K562 (cell line): ENCODE measurements around the gene ADRA2B. TPM values are rescaled to one million over a fixed set of nuclear protein-coding genes. Genes with fewer than 3 reads are reported as not detected.
A peak's percentile ranks its signal among the peaks of the same experiment; 100 is the strongest.

ENCODE experiments used
- CBFA2T3 ChIP-seq: fragments of 450-650 bp; IDR thresholded peaks from 2 replicates; pipeline ENCODE4 v1.6.1; 2017
- EGR1 ChIP-seq: fragments of 450-650 bp; conservative IDR thresholded peaks from 2 replicates; pipeline ENCODE4 v1.6.1; 2017; ENCODE audit warnings: mild to moderate bottlenecking
- HMGN3 ChIP-seq: IDR thresholded peaks from 2 replicates; pipeline ENCODE4 v1.6.1; 2011; ENCODE audit warnings: borderline replicate concordance, low read depth, mild to moderate bottlenecking, mixed read lengths, low read length; ENCODE audit not compliant: insufficient read length; ENCODE audit errors: extremely low read depth
- KDM2B ChIP-seq: fragments of 250-450 bp; sonication (Bioruptor Pico); IDR thresholded peaks from 2 replicates; pipeline ENCODE4 v1.8.0; 2021; ENCODE audit warnings: mild to moderate bottlenecking, moderate library complexity
- LEF1 ChIP-seq: fragments of 450-650 bp; IDR thresholded peaks from 2 replicates; pipeline ENCODE4 v1.6.1; 2016; ENCODE audit warnings: mild to moderate bottlenecking
- RHOXF2B ChIP-seq: fragments of 250-450 bp; sonication (Bioruptor Pico); conservative IDR thresholded peaks from 2 replicates; pipeline ENCODE4 v1.5.1; 2021
- polyA plus RNA-seq, 8 experiments: library from polyadenylated mRNA; depleted of rRNA in 4 of 8; stranded (reverse) in 5 of 8; unstranded in 3 of 8; fragments of >200 nt; fragmentation: Nextera tagmentation in 2 of 8; fragmentation: Illumina TruSeq in 1 of 8; extraction: Ambion mirVana in 2 of 8; extraction: Trizol in 1 of 8; gene quantifications; 2 replicates each; pipeline versions ENCODE4 v1.2.1 to v1.2.3, GENCODE V29; 2011 to 2014; ENCODE audit warnings: inconsistent platforms in 1 of 8, missing spikeins in 1 of 8
- total RNA-seq, 7 experiments: library from RNA; depleted of rRNA in 6 of 7; stranded (reverse); fragments of >200 nt in 6 of 7; fragmentation: Illumina TruSeq in 2 of 7; extraction: Trizol in 2 of 7; gene quantifications; 2 replicates each; pipeline versions ENCODE4 v1.2.1 to v1.2.3, GENCODE V29; 2011 to 2021; ENCODE audit warnings: low replicate concordance in 1 of 7
- TF ChIP-seq, protein P1 (sequence below), 2 experiments: fragments of 450-650 bp; formaldehyde crosslinking in 1 of 2; IDR thresholded peaks; 2 replicates each; pipeline versions ENCODE4 v1.4.0 to v1.6.1; 2014 to 2020; ENCODE audit warnings: mild to moderate bottlenecking in 2 of 2, borderline replicate concordance in 1 of 2, low read depth in 1 of 2
- TF ChIP-seq, protein P2 (sequence below): sonication (generic); formaldehyde crosslinking; IDR thresholded peaks from 2 replicates; pipeline ENCODE4 v1.8.0; 2022; ENCODE audit warnings: missing genetic modification reagents, mild to moderate bottlenecking, moderate library complexity, borderline replicate concordance
- TF ChIP-seq, protein P3 (sequence below), 3 experiments: fragments of 200-800 bp in 1 of 3; fragments of 250-450 bp in 1 of 3; fragments of 450-650 bp in 1 of 3; sonication (Bioruptor Pico) in 1 of 3; sonication (Bioruptor generic) in 1 of 3; formaldehyde crosslinking in 1 of 3; IDR thresholded peaks; 2 replicates each; pipeline versions ENCODE4 v1.6.1 to v1.8.0; 2016 to 2022; ENCODE audit warnings: mild to moderate bottlenecking in 2 of 3, missing genetic modification characterization in 2 of 3, missing compliant biosample characterization in 1 of 3, moderate library complexity in 1 of 3
- TF ChIP-seq, protein P4 (sequence below), 3 experiments: IDR thresholded peaks in 2 of 3; conservative IDR thresholded peaks in 1 of 3; 2 replicates each; pipeline ENCODE4 v1.5.1; 2011 to 2012; ENCODE audit warnings: low read length in 3 of 3, mild to moderate bottlenecking in 3 of 3, control low read depth in 2 of 3, improper control_type of control experiment in 1 of 3, inconsistent platforms in 1 of 3, low read depth in 1 of 3, mixed read lengths in 1 of 3, moderate library complexity in 1 of 3; ENCODE audit not compliant: insufficient read depth in 2 of 3

ADRA2B gene
- total and polyA plus RNA-seq, 9 of the 15 experiments (the other 6 are each of a cell fraction or from before 2014, with no cell fraction given) = not detected

DNA sequence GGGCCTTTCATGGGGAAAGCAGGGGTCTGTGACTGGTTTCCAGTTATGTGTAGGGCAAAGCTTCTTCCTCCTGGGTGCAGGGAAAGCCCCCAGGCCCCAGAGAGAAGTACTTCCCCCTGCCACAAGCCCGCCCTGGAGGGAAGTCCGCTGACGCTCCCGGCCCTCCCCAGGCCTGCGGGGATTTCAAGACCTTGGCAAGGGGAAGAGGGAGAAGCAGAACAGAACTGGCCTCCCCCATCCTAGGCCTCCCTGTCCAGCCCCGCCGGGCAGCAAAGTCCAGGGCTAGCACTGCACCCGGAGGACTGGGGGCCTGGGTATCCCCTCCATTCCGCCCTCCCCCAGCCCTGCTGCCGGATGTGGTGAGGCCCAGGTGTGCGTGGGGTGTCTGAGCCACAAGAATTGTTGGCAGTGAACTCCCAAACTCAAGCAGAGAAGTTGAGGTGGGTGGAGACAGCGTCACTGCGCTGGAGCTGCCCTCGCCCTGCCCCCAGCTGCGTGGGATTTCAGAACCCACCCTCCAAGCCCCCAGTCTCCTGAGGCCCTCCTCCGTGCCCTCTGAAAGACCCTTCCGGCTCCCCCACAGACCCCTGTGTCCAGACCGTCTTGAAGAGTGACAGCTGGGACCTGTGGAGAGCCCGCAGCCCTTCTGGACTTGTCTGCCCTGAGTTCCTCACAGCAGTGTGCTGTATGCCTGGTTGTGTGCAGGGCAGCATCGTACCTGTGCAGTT lies 29.9 kb upstream of the ADRA2B start (continued):
- TF ChIP-seq, protein P1, sequence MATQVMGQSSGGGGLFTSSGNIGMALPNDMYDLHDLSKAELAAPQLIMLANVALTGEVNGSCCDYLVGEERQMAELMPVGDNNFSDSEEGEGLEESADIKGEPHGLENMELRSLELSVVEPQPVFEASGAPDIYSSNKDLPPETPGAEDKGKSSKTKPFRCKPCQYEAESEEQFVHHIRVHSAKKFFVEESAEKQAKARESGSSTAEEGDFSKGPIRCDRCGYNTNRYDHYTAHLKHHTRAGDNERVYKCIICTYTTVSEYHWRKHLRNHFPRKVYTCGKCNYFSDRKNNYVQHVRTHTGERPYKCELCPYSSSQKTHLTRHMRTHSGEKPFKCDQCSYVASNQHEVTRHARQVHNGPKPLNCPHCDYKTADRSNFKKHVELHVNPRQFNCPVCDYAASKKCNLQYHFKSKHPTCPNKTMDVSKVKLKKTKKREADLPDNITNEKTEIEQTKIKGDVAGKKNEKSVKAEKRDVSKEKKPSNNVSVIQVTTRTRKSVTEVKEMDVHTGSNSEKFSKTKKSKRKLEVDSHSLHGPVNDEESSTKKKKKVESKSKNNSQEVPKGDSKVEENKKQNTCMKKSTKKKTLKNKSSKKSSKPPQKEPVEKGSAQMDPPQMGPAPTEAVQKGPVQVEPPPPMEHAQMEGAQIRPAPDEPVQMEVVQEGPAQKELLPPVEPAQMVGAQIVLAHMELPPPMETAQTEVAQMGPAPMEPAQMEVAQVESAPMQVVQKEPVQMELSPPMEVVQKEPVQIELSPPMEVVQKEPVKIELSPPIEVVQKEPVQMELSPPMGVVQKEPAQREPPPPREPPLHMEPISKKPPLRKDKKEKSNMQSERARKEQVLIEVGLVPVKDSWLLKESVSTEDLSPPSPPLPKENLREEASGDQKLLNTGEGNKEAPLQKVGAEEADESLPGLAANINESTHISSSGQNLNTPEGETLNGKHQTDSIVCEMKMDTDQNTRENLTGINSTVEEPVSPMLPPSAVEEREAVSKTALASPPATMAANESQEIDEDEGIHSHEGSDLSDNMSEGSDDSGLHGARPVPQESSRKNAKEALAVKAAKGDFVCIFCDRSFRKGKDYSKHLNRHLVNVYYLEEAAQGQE (IDR thresholded peaks at IDR 0.05; ENCODE audit: borderline replicate concordance) = no peak
- TF ChIP-seq, protein P1 (CRISPR knock-in tag; IDR thresholded peaks at IDR 0.05; ENCODE audit: low read depth) = no peak
- no peak for TF ChIP-seq RHOXF2B (CRISPR knock-in tag)
- TF ChIP-seq CBFA2T3 = peak; percentile 30
- TF ChIP-seq, protein P2, sequence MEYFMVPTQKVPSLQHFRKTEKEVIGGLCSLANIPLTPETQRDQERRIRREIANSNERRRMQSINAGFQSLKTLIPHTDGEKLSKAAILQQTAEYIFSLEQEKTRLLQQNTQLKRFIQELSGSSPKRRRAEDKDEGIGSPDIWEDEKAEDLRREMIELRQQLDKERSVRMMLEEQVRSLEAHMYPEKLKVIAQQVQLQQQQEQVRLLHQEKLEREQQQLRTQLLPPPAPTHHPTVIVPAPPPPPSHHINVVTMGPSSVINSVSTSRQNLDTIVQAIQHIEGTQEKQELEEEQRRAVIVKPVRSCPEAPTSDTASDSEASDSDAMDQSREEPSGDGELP (CRISPR knock-in tag) = 0 out of 2 replicates have a peak, but pooled peaks have one; percentile 3
- TF ChIP-seq EGR1 = peak; percentile 72
- TF ChIP-seq LEF1 = peak; percentile 23; the same call in 1 of the 2 replicates
- TF ChIP-seq KDM2B (CRISPR knock-in tag) = no peak
- TF ChIP-seq HMGN3 = peak; percentile 8
- TF ChIP-seq, protein P3, sequence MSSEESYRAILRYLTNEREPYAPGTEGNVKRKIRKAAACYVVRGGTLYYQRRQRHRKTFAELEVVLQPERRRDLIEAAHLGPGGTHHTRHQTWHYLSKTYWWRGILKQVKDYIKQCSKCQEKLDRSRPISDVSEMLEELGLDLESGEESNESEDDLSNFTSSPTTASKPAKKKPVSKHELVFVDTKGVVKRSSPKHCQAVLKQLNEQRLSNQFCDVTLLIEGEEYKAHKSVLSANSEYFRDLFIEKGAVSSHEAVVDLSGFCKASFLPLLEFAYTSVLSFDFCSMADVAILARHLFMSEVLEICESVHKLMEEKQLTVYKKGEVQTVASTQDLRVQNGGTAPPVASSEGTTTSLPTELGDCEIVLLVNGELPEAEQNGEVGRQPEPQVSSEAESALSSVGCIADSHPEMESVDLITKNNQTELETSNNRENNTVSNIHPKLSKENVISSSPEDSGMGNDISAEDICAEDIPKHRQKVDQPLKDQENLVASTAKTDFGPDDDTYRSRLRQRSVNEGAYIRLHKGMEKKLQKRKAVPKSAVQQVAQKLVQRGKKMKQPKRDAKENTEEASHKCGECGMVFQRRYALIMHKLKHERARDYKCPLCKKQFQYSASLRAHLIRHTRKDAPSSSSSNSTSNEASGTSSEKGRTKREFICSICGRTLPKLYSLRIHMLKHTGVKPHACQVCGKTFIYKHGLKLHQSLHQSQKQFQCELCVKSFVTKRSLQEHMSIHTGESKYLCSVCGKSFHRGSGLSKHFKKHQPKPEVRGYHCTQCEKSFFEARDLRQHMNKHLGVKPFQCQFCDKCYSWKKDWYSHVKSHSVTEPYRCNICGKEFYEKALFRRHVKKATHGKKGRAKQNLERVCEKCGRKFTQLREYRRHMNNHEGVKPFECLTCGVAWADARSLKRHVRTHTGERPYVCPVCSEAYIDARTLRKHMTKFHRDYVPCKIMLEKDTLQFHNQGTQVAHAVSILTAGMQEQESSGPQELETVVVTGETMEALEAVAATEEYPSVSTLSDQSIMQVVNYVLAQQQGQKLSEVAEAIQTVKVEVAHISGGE (CRISPR knock-in tag; IDR thresholded peaks at IDR 0.05) = 0 out of 6 replicates have a peak, but pooled peaks of 1 of the 3 experiments have one; percentile 29
- TF ChIP-seq, protein P4, sequence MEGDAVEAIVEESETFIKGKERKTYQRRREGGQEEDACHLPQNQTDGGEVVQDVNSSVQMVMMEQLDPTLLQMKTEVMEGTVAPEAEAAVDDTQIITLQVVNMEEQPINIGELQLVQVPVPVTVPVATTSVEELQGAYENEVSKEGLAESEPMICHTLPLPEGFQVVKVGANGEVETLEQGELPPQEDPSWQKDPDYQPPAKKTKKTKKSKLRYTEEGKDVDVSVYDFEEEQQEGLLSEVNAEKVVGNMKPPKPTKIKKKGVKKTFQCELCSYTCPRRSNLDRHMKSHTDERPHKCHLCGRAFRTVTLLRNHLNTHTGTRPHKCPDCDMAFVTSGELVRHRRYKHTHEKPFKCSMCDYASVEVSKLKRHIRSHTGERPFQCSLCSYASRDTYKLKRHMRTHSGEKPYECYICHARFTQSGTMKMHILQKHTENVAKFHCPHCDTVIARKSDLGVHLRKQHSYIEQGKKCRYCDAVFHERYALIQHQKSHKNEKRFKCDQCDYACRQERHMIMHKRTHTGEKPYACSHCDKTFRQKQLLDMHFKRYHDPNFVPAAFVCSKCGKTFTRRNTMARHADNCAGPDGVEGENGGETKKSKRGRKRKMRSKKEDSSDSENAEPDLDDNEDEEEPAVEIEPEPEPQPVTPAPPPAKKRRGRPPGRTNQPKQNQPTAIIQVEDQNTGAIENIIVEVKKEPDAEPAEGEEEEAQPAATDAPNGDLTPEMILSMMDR (IDR thresholded peaks at IDR 0.05 in 2 of 3, conservative IDR thresholded peaks at IDR 0.05 in 1 of 3; ENCODE audit: insufficient read depth in 2 of 3, low read depth in 1 of 3, low read length in 3 of 3) = no peak
